T-cell (primary cell): Measurements from ENCODE around the gene SGTA. TPM values are rescaled to one million over a fixed set of nuclear protein-coding genes. Genes with fewer than 3 reads are reported as not detected.

ENCODE experiments used
- ATAC-seq, 4 experiments: fragments of 200-7000 bp in 3 of 4; fragments of 150-1000 bp in 1 of 4; cut with Tn5 transposase; replicated peaks in 1 of 4; 1 replicate in 3 of 4; 2 replicates in 1 of 4; pipeline ENCODE4 v1.10.0; 2021; ENCODE audit warnings: moderate library complexity in 3 of 4, mild to moderate bottlenecking in 2 of 4, moderate number of reproducible peaks in 1 of 4
- CTCF ChIA-PET, 2 donors: fragments of 300-600 bp; sonication (Branson Sonifier 250); formaldehyde crosslinking; loops; one replicate each; lab custom pipeline; 2022; ENCODE audit warnings: antibody characterized with exemption in 2 of 2; lab: Charles Lee
- POLR2A ChIA-PET, 2 donors: fragments of 300-600 bp; sonication (Branson Sonifier 250); formaldehyde crosslinking; loops; one replicate each; lab custom pipeline; 2022; ENCODE audit warnings: antibody characterized with exemption in 2 of 2; lab: Charles Lee
- DNase-seq, 35 experiments: peaks; one replicate each; pipeline versions ENCODE4 v3.0.0 to v3.0.0-alpha.2; 2013 to 2023
- H3K27ac ChIP-seq: one replicate; pipeline ENCODE4 v1.5.1; 2013; ENCODE audit warnings: low read length
- H3K27me3 ChIP-seq, 2 experiments: replicated peaks in 1 of 2; 1 replicate in 1 of 2; 2 replicates in 1 of 2; pipeline versions ENCODE4 v1.6.1 to v1.7.0; 2013; ENCODE audit warnings: low read length in 1 of 2, mixed read lengths in 1 of 2; ENCODE audit not compliant: control insufficient read depth in 2 of 2, insufficient read depth in 2 of 2; ENCODE audit errors: extremely low read depth in 1 of 2
- H3K36me3 ChIP-seq, 2 donors: 1 replicate in 1 of 2; 2 replicates in 1 of 2; pipeline versions ENCODE4 v1.6.1 to v1.7.0; 2013; ENCODE audit warnings: low read length in 1 of 2; ENCODE audit not compliant: control insufficient read depth in 2 of 2, insufficient read depth in 1 of 2; ENCODE audit errors: extremely low read depth in 1 of 2
- H3K4me1 ChIP-seq, 2 experiments: 1 replicate in 1 of 2; 2 replicates in 1 of 2; pipeline versions ENCODE4 v1.6.1 to v1.7.0; 2013; ENCODE audit warnings: low read length in 2 of 2, mixed read lengths in 1 of 2; ENCODE audit not compliant: insufficient read depth in 2 of 2, control insufficient read depth in 1 of 2; ENCODE audit errors: extremely low read depth in 1 of 2
- H3K4me3 ChIP-seq, 2 donors: 1 replicate in 1 of 2; 2 replicates in 1 of 2; pipeline versions ENCODE4 v1.5.1 to v1.7.0; 2013; ENCODE audit warnings: mild to moderate bottlenecking in 2 of 2, low read length in 1 of 2, moderate library complexity in 1 of 2; ENCODE audit not compliant: control insufficient read depth in 1 of 2; ENCODE audit errors: extremely low read depth in 1 of 2
- H3K9me3 ChIP-seq: 2 replicates; pipeline ENCODE4 v1.7.0; 2013
- H3K27ac Mint-ChIP-seq, 2 donors: one replicate each; pipeline ENCODE4 v1.8.0; 2020 to 2021; ENCODE audit warnings: mild to moderate bottlenecking in 2 of 2, mixed read lengths in 2 of 2
- H3K27me3 Mint-ChIP-seq, 2 donors: one replicate each; pipeline ENCODE4 v1.8.0; 2021 to 2022; ENCODE audit warnings: mixed read lengths in 2 of 2
- H3K36me3 Mint-ChIP-seq: one replicate; pipeline ENCODE4 v1.8.0; 2021; ENCODE audit warnings: mixed read lengths
- H3K4me1 Mint-ChIP-seq, 3 donors: one replicate each; pipeline ENCODE4 v1.8.0; 2020 to 2022; ENCODE audit warnings: mixed read lengths in 3 of 3, mild to moderate bottlenecking in 1 of 3
- H3K4me3 Mint-ChIP-seq, 3 donors: one replicate each; pipeline ENCODE4 v1.8.0; 2020 to 2022; ENCODE audit warnings: mild to moderate bottlenecking in 3 of 3, mixed read lengths in 3 of 3, moderate library complexity in 3 of 3
- H3K9me3 Mint-ChIP-seq, 3 donors: one replicate each; pipeline ENCODE4 v1.8.0; 2020 to 2022; ENCODE audit warnings: mixed read lengths in 3 of 3
- WGBS: methylation state at CpG from one replicate; pipeline ENCODE4 v1.1.5; 2013; ENCODE audit warnings: missing lambda C conversion rate; ENCODE audit not compliant: insufficient coverage; 5-methylcytosine and 5-hydroxymethylcytosine counted together
- total RNA-seq, 35 experiments: library from RNA in 6 of 35; stranded (reverse) in 6 of 35; fragments of 120-200 nt in 1 of 35; gene quantifications; one replicate each; pipeline versions ENCODE4 v1.2.1 to v1.2.4 and lab custom pipeline; 2013 to 2026

Gene SGTA
- total RNA-seq, 5 donors from 2014 or later (not counting 1 experiment from before 2014, with no cell fraction given): 28.9 to 42.5 (median 36.7) TPM

- H3K27me3 Mint-ChIP-seq: no peaks in the 10 kb centered on the region
- peaks cover 25% of the 10 kb centered on the region for H3K36me3 Mint-ChIP-seq
- H3K4me1 Mint-ChIP-seq: peaks cover 0 to 6% (median 0%) of the 10 kb centered on the region in 3 donors
- no peak overlapping the region for H3K27ac ChIP-seq
- no peaks in the 10 kb centered on the region for H3K4me1 ChIP-seq
- H3K27me3 ChIP-seq: no peaks in the 10 kb centered on the region
- POLR2A ChIA-PET: no interaction called here
- H3K9me3 ChIP-seq: no peaks in the 10 kb centered on the region
- H3K9me3 Mint-ChIP-seq: no peaks in the 10 kb centered on the region
- DNase-seq: no peak
- no peak overlapping the region for H3K4me3 Mint-ChIP-seq
- 94% methylated on average over 40 of the region's 41 CpGs for WGBS
- ATAC-seq: no peak
- CTCF ChIA-PET: no interaction called here
- H3K27ac Mint-ChIP-seq: no peak overlapping the region
- peaks cover 22 to 30% of the 10 kb centered on the region in 2 donors for H3K36me3 ChIP-seq
- no peak overlapping the region for H3K4me3 ChIP-seq
These were observed 16.4 kb upstream of the SGTA start for GRCh38 chr19:2799273-2800020.

- POLR2A ChIA-PET: interaction anchor here in 1 of 2 donors (0.6 kb wide), 1 partner anchor 1245 kb away, joined by 4 read pairs; no protein-coding TSS in a partner anchor
These were observed 15.7 kb upstream of the SGTA start for GRCh38 chr19:2798733-2799132.

GRCh38 chr19:2798158-2798685, 15.1 kb upstream of the SGTA start:
- Histone ChIP-seq H3K4me3 (no peak overlapping the region), H3K27ac (no peak overlapping the region), H3K4me1 (no peaks in the 10 kb centered on the region), H3K27me3 (no peaks in the 10 kb centered on the region), H3K9me3 (no peaks in the 10 kb centered on the region), H3K36me3 (peaks cover 23 to 30% of the 10 kb centered on the region in 2 donors)
- ChIA-PET POLR2A (interaction anchor here in 1 of 2 donors (0.6 kb wide), 1 partner anchor 1245 kb away, joined by 4 read pairs; no protein-coding TSS in a partner anchor), CTCF (no interaction called here)
- Mint-ChIP-seq H3K27ac (no peak overlapping the region), H3K4me1 (peaks cover 0 to 6% (median 0%) of the 10 kb centered on the region in 3 donors), H3K27me3 (no peaks in the 10 kb centered on the region), H3K9me3 (no peaks in the 10 kb centered on the region), H3K4me3 (no peak overlapping the region), H3K36me3 (peaks cover 21% of the 10 kb centered on the region)
- ATAC-seq (no peak), DNase-seq (no peak)
- 96% methylated on average over 13 of the region's 16 CpGs for WGBS

More at GRCh38 chr19:2798733-2799132, 15.7 kb upstream of the SGTA start:
- CTCF ChIA-PET: no interaction called here
- H3K9me3 ChIP-seq: no peaks in the 10 kb centered on the region
- H3K4me1 ChIP-seq: no peaks in the 10 kb centered on the region
- H3K27me3 ChIP-seq: no peaks in the 10 kb centered on the region
- ATAC-seq (no peak), DNase-seq (no peak)
- no peak overlapping the region for H3K27ac Mint-ChIP-seq
- H3K9me3 Mint-ChIP-seq: no peaks in the 10 kb centered on the region
- no peaks in the 10 kb centered on the region for H3K27me3 Mint-ChIP-seq
- no peak overlapping the region for H3K27ac ChIP-seq
- no peak overlapping the region for H3K4me3 Mint-ChIP-seq
- no peak overlapping the region for H3K4me3 ChIP-seq
- H3K36me3 Mint-ChIP-seq: peaks cover 22% of the 10 kb centered on the region
- H3K4me1 Mint-ChIP-seq: peaks cover 0 to 6% (median 0%) of the 10 kb centered on the region in 3 donors
- WGBS: 93% methylated on average over 4 of the region's 7 CpGs
- H3K36me3 ChIP-seq: peaks cover 23 to 30% of the 10 kb centered on the region in 2 donors

- no peaks in the 10 kb centered on the region for H3K9me3 Mint-ChIP-seq
- no peaks in the 10 kb centered on the region for H3K9me3 ChIP-seq
- POLR2A ChIA-PET: no interaction called here
These were observed 14.2 kb upstream of the SGTA start for GRCh38 chr19:2797280-2797679.

GRCh38 chr19:2796659-2797266, 13.7 kb upstream of the SGTA start:
- H3K9me3 ChIP-seq: no peaks in the 10 kb centered on the region
- ChIA-PET CTCF (no interaction called here), POLR2A (no interaction called here)
- no peak overlapping the region for H3K4me3 Mint-ChIP-seq
- ATAC-seq (no peak), DNase-seq (no peak)
- no peaks in the 10 kb centered on the region for H3K9me3 Mint-ChIP-seq
- H3K27me3 ChIP-seq: no peaks in the 10 kb centered on the region
- H3K4me1 Mint-ChIP-seq: no peaks in the 10 kb centered on the region
- H3K36me3 Mint-ChIP-seq: peaks cover 18% of the 10 kb centered on the region
- H3K36me3 ChIP-seq: peaks cover 23 to 30% of the 10 kb centered on the region in 2 donors
- WGBS: 98% methylated on average over 20 of the region's 23 CpGs
- no peaks in the 10 kb centered on the region for H3K4me1 ChIP-seq
- H3K27ac ChIP-seq: no peak overlapping the region
- no peaks in the 10 kb centered on the region for H3K27me3 Mint-ChIP-seq
- no peak overlapping the region for H3K4me3 ChIP-seq
- no peak overlapping the region for H3K27ac Mint-ChIP-seq

More at GRCh38 chr19:2797280-2797679, 14.2 kb upstream of the SGTA start:
- H3K4me1 Mint-ChIP-seq: no peaks in the 10 kb centered on the region
- no peaks in the 10 kb centered on the region for H3K27me3 Mint-ChIP-seq
- no peaks in the 10 kb centered on the region for H3K4me1 ChIP-seq
- H3K27ac ChIP-seq: no peak overlapping the region
- no peaks in the 10 kb centered on the region for H3K27me3 ChIP-seq
- no peak for DNase-seq
- peaks cover 23 to 26% of the 10 kb centered on the region in 2 donors for H3K36me3 ChIP-seq
- ATAC-seq: no peak
- no peak overlapping the region for H3K27ac Mint-ChIP-seq
- 97% methylated on average over 11 of the region's 15 CpGs for WGBS
- H3K4me3 Mint-ChIP-seq: no peak overlapping the region
- peaks cover 16% of the 10 kb centered on the region for H3K36me3 Mint-ChIP-seq
- CTCF ChIA-PET: no interaction called here
- no peak overlapping the region for H3K4me3 ChIP-seq

- H3K27me3 Mint-ChIP-seq: no peaks in the 10 kb centered on the region
- CTCF ChIA-PET: no interaction called here
These were observed 13.0 kb upstream of the SGTA start for GRCh38 chr19:2795827-2796658.

More at GRCh38 chr19:2795827-2796658, 13.0 kb upstream of the SGTA start:
- Histone ChIP-seq H3K36me3 (peaks cover 22 to 35% of the 10 kb centered on the region in 2 donors), H3K4me3 (no peak overlapping the region), H3K4me1 (no peaks in the 10 kb centered on the region), H3K9me3 (no peaks in the 10 kb centered on the region), H3K27me3 (no peaks in the 10 kb centered on the region), H3K27ac (no peak overlapping the region)
- H3K36me3 Mint-ChIP-seq: peaks cover 16% of the 10 kb centered on the region
- no peak for DNase-seq
- POLR2A ChIA-PET: no interaction called here
- no peaks in the 10 kb centered on the region for H3K9me3 Mint-ChIP-seq
- WGBS: 96% methylated on average over 23 of the region's 27 CpGs
- no peak for ATAC-seq
- H3K4me1 Mint-ChIP-seq: no peaks in the 10 kb centered on the region
- no peak overlapping the region for H3K27ac Mint-ChIP-seq
- no peak overlapping the region for H3K4me3 Mint-ChIP-seq
